Measurements from ENCODE around the gene SBF2.

DNA sequence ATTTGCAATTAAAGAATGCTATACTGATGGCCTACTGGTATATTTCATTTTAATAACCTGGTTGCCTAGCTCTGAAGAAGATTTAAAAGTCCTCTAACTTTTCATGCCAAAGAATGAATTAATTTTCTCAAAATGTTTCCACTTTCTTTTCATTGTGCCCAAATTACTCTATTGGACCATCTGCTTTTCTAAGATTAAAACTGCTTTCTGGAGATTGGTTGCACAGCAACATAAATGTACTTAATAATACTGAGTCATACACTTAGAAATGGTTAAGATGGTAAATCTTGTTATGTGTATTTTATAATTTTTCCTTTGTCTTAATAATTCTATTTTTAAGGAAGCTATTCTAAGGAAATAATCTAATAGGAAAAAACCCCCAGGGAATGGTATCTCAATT is 479.9 kb downstream of the SBF2 start:
- TF ChIP-seq, protein P1, sequence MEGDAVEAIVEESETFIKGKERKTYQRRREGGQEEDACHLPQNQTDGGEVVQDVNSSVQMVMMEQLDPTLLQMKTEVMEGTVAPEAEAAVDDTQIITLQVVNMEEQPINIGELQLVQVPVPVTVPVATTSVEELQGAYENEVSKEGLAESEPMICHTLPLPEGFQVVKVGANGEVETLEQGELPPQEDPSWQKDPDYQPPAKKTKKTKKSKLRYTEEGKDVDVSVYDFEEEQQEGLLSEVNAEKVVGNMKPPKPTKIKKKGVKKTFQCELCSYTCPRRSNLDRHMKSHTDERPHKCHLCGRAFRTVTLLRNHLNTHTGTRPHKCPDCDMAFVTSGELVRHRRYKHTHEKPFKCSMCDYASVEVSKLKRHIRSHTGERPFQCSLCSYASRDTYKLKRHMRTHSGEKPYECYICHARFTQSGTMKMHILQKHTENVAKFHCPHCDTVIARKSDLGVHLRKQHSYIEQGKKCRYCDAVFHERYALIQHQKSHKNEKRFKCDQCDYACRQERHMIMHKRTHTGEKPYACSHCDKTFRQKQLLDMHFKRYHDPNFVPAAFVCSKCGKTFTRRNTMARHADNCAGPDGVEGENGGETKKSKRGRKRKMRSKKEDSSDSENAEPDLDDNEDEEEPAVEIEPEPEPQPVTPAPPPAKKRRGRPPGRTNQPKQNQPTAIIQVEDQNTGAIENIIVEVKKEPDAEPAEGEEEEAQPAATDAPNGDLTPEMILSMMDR (IDR thresholded peaks at IDR 0.05; ENCODE audit: poor library complexity, severe bottlenecking): no peak
- TF ChIP-seq TAF1 (IDR thresholded peaks at IDR 0.05; ENCODE audit: low read depth): no peak
- TF ChIP-seq POLR2AphosphoS5 (IDR thresholded peaks at IDR 0.05): no peak
